Brain pericyte (primary cell): Measurements from ENCODE around the gene PLCB2.
A peak's percentile ranks its signal among the peaks of the same experiment; 100 is the strongest.

ENCODE experiments used
- DNase-seq: peaks from one replicate; pipeline ENCODE4 v3.0.0-alpha.2; 2012; ENCODE audit warnings: low read depth, low spot score

The PLCB2 gene

GRCh38 chr15:40285554-40286011 lies 22.2 kb downstream of the PLCB2 start:
- DNase-seq = no peak

GRCh38 chr15:40285151-40285550 lies 22.6 kb downstream of the PLCB2 start:
- no peak for DNase-seq

- DNase-seq = no peak
These were observed 24.0 kb downstream of the PLCB2 start for GRCh38 chr15:40283615-40284300.

- DNase-seq = no peak
These were observed 24.7 kb downstream of the PLCB2 start, which contains the start of gene ANKRD63 for GRCh38 chr15:40282869-40283614. Gene ANKRD63 (minus strand): TSS chr15:40283064. CDS start chr15:40282586, 478 bp downstream.

GRCh38 chr15:40282147-40282868 lies 25.4 kb downstream of the PLCB2 start:
- DNase-seq = no peak

- DNase-seq = no peak
These were observed 26.0 kb downstream of the PLCB2 start for GRCh38 chr15:40281801-40282146.

- no peak for DNase-seq
These were observed 26.5 kb downstream of the PLCB2 start for GRCh38 chr15:40281057-40281800.

GRCh38 chr15:40280260-40281056 lies 27.3 kb downstream of the PLCB2 start:
- no peak for DNase-seq

- DNase-seq = no peak
These were observed 28.1 kb downstream of the PLCB2 start for GRCh38 chr15:40279437-40280141.

- DNase-seq = no peak
These were observed 29.7 kb downstream of the PLCB2 start for GRCh38 chr15:40278026-40278425.

GRCh38 chr15:40277471-40277870 lies 30.3 kb downstream of the PLCB2 start:
- no peak for DNase-seq

GRCh38 chr15:40276927-40277326 lies 30.8 kb downstream of the PLCB2 start:
- no peak for DNase-seq

- DNase-seq = no peak
These were observed 31.8 kb downstream of the PLCB2 start for GRCh38 chr15:40275954-40276353.

- no peak for DNase-seq
These were observed 32.2 kb downstream of the PLCB2 start for GRCh38 chr15:40275523-40275922.

GRCh38 chr15:40274350-40275274 lies 33.1 kb downstream of the PLCB2 start:
- DNase-seq = peak; percentile 60

GRCh38 chr15:40273428-40273827 lies 34.3 kb downstream of the PLCB2 start:
- no peak for DNase-seq

GRCh38 chr15:40272485-40273056 lies 35.2 kb downstream of the PLCB2 start:
- DNase-seq = no peak

GRCh38 chr15:40271685-40272484 lies 35.9 kb downstream of the PLCB2 start:
- no peak for DNase-seq
